ENCODE measurements around the gene GALNTL6. TPM values are rescaled to one million over a fixed set of nuclear protein-coding genes. Genes with fewer than 3 reads are reported as not detected.

Gene GALNTL6
- total RNA-seq, 1 donor from 2014 or later: not detected

GRCh38 chr4:172305698-172306097 lies 492.5 kb downstream of the GALNTL6 start:
- DNase-seq: no peak
- no peaks in the 10 kb centered on the region for H3K9me3 Mint-ChIP-seq
- no peak overlapping the region for H3K4me3 Mint-ChIP-seq
- intact Hi-C loops (cut with micrococcal nuclease): no loop called here
- H3K27me3 Mint-ChIP-seq: no peaks in the 10 kb centered on the region
- no peak overlapping the region for H3K27ac Mint-ChIP-seq
- H3K36me3 Mint-ChIP-seq (ENCODE audit: low read depth): no peaks in the 10 kb centered on the region
- no peaks in the 10 kb centered on the region for H3K4me1 Mint-ChIP-seq

GRCh38 chr4:172308078-172308477 lies 494.9 kb downstream of the GALNTL6 start:
- no peaks in the 10 kb centered on the region for H3K4me1 Mint-ChIP-seq
- H3K27ac Mint-ChIP-seq: no peak overlapping the region
- H3K9me3 Mint-ChIP-seq: no peaks in the 10 kb centered on the region
- no peak overlapping the region for H3K4me3 Mint-ChIP-seq
- DNase-seq: no peak
- intact Hi-C loops (cut with micrococcal nuclease): no loop called here
- no peaks in the 10 kb centered on the region for H3K36me3 Mint-ChIP-seq (ENCODE audit: low read depth)
- no peaks in the 10 kb centered on the region for H3K27me3 Mint-ChIP-seq

- intact Hi-C loops (cut with micrococcal nuclease): no loop called here
- Mint-ChIP-seq H3K36me3 (ENCODE audit: low read depth) (no peaks in the 10 kb centered on the region), H3K27me3 (no peaks in the 10 kb centered on the region), H3K4me3 (no peak overlapping the region), H3K4me1 (no peaks in the 10 kb centered on the region), H3K9me3 (no peaks in the 10 kb centered on the region), H3K27ac (no peak overlapping the region)
- no peak for DNase-seq
Measured at GRCh38 chr4:172311682-172312081, 498.5 kb downstream of the GALNTL6 start.

GRCh38 chr4:172323288-172323687 lies 510.1 kb downstream of the GALNTL6 start:
- intact Hi-C loops (cut with micrococcal nuclease): no loop called here
- Mint-ChIP-seq H3K4me3 (no peak overlapping the region), H3K4me1 (no peaks in the 10 kb centered on the region), H3K27me3 (no peaks in the 10 kb centered on the region), H3K36me3 (ENCODE audit: low read depth) (no peaks in the 10 kb centered on the region), H3K9me3 (no peaks in the 10 kb centered on the region), H3K27ac (no peak overlapping the region)
- DNase-seq: no peak

GRCh38 chr4:172344308-172344938 lies 531.2 kb downstream of the GALNTL6 start:
- Mint-ChIP-seq H3K36me3 (ENCODE audit: low read depth) (no peaks in the 10 kb centered on the region), H3K4me1 (no peaks in the 10 kb centered on the region), H3K27ac (no peak overlapping the region), H3K9me3 (no peaks in the 10 kb centered on the region), H3K4me3 (no peak overlapping the region), H3K27me3 (no peaks in the 10 kb centered on the region)
- intact Hi-C loops (cut with micrococcal nuclease): no loop called here
- no peak for DNase-seq

GRCh38 chr4:172348426-172348825 lies 535.2 kb downstream of the GALNTL6 start:
- Mint-ChIP-seq H3K4me3 (no peak overlapping the region), H3K36me3 (ENCODE audit: low read depth) (no peaks in the 10 kb centered on the region), H3K27me3 (no peaks in the 10 kb centered on the region), H3K9me3 (no peaks in the 10 kb centered on the region), H3K27ac (no peak overlapping the region), H3K4me1 (no peaks in the 10 kb centered on the region)
- no peak for DNase-seq
- intact Hi-C loops (cut with micrococcal nuclease): no loop called here

- Mint-ChIP-seq H3K4me3 (no peak overlapping the region), H3K4me1 (no peaks in the 10 kb centered on the region), H3K27me3 (no peaks in the 10 kb centered on the region), H3K36me3 (ENCODE audit: low read depth) (no peaks in the 10 kb centered on the region), H3K9me3 (no peaks in the 10 kb centered on the region), H3K27ac (no peak overlapping the region)
- no peak for DNase-seq
- intact Hi-C loops (cut with micrococcal nuclease): no loop called here
Measured at GRCh38 chr4:172352356-172352755, 539.2 kb downstream of the GALNTL6 start.

- Mint-ChIP-seq H3K4me1 (no peaks in the 10 kb centered on the region), H3K9me3 (no peaks in the 10 kb centered on the region), H3K27ac (no peak overlapping the region), H3K36me3 (ENCODE audit: low read depth) (no peaks in the 10 kb centered on the region), H3K4me3 (no peak overlapping the region), H3K27me3 (no peaks in the 10 kb centered on the region)
- DNase-seq: no peak
- intact Hi-C loops (cut with micrococcal nuclease): no loop called here
Measured at GRCh38 chr4:172356016-172356415, 542.8 kb downstream of the GALNTL6 start.

GRCh38 chr4:172357006-172357540 lies 543.9 kb downstream of the GALNTL6 start:
- no peak for DNase-seq
- no peak overlapping the region for H3K4me3 Mint-ChIP-seq
- H3K27me3 Mint-ChIP-seq: no peaks in the 10 kb centered on the region
- no peaks in the 10 kb centered on the region for H3K36me3 Mint-ChIP-seq (ENCODE audit: low read depth)
- H3K9me3 Mint-ChIP-seq: no peaks in the 10 kb centered on the region
- H3K27ac Mint-ChIP-seq: no peak overlapping the region
- intact Hi-C loops (cut with micrococcal nuclease): no loop called here
- H3K4me1 Mint-ChIP-seq: no peaks in the 10 kb centered on the region

- no peaks in the 10 kb centered on the region for H3K36me3 Mint-ChIP-seq (ENCODE audit: low read depth)
- no peak overlapping the region for H3K4me3 Mint-ChIP-seq
- no peaks in the 10 kb centered on the region for H3K4me1 Mint-ChIP-seq
- H3K9me3 Mint-ChIP-seq: no peaks in the 10 kb centered on the region
- DNase-seq: no peak
- H3K27ac Mint-ChIP-seq: no peak overlapping the region
- intact Hi-C loops (cut with micrococcal nuclease): no loop called here
- no peaks in the 10 kb centered on the region for H3K27me3 Mint-ChIP-seq
Measured at GRCh38 chr4:172362569-172362968, 549.4 kb downstream of the GALNTL6 start.

GRCh38 chr4:172369471-172369959 lies 556.3 kb downstream of the GALNTL6 start:
- intact Hi-C loops (cut with micrococcal nuclease): no loop called here
- H3K4me1 Mint-ChIP-seq: no peaks in the 10 kb centered on the region
- no peaks in the 10 kb centered on the region for H3K9me3 Mint-ChIP-seq
- no peak overlapping the region for H3K4me3 Mint-ChIP-seq
- H3K27ac Mint-ChIP-seq: no peak overlapping the region
- no peaks in the 10 kb centered on the region for H3K36me3 Mint-ChIP-seq (ENCODE audit: low read depth)
- H3K27me3 Mint-ChIP-seq: no peaks in the 10 kb centered on the region
- DNase-seq: no peak

GRCh38 chr4:172377486-172378140 lies 564.4 kb downstream of the GALNTL6 start:
- Mint-ChIP-seq H3K9me3 (no peaks in the 10 kb centered on the region), H3K4me1 (no peaks in the 10 kb centered on the region), H3K27me3 (no peaks in the 10 kb centered on the region), H3K36me3 (ENCODE audit: low read depth) (no peaks in the 10 kb centered on the region), H3K4me3 (no peak overlapping the region), H3K27ac (no peak overlapping the region)
- DNase-seq: no peak
- intact Hi-C loops (cut with micrococcal nuclease): no loop called here

- no peak for DNase-seq
- no peak overlapping the region for H3K4me3 Mint-ChIP-seq
- no peak overlapping the region for H3K27ac Mint-ChIP-seq
- H3K9me3 Mint-ChIP-seq: no peaks in the 10 kb centered on the region
- no peaks in the 10 kb centered on the region for H3K36me3 Mint-ChIP-seq (ENCODE audit: low read depth)
- no peaks in the 10 kb centered on the region for H3K4me1 Mint-ChIP-seq
- intact Hi-C loops (cut with micrococcal nuclease): no loop called here
- H3K27me3 Mint-ChIP-seq: no peaks in the 10 kb centered on the region
Measured at GRCh38 chr4:172379834-172380233, 566.6 kb downstream of the GALNTL6 start.

- H3K36me3 Mint-ChIP-seq (ENCODE audit: low read depth): no peaks in the 10 kb centered on the region
- no peak overlapping the region for H3K4me3 Mint-ChIP-seq
- H3K4me1 Mint-ChIP-seq: no peaks in the 10 kb centered on the region
- DNase-seq: no peak
- H3K27me3 Mint-ChIP-seq: no peaks in the 10 kb centered on the region
- H3K27ac Mint-ChIP-seq: no peak overlapping the region
- intact Hi-C loops (cut with micrococcal nuclease): no loop called here
- H3K9me3 Mint-ChIP-seq: no peaks in the 10 kb centered on the region
Measured at GRCh38 chr4:172390331-172390730, 577.1 kb downstream of the GALNTL6 start.

Data from activated CD4-positive, alpha-beta T cell treated with anti-CD3 and anti-CD28 coated beads, Interleukin-2, amount 10 ng/mL, durations not matched to agents 24 days and 14 days (primary cell).